ENCODE data around the gene THUMPD2. TPM values are rescaled to one million over a fixed set of nuclear protein-coding genes. Genes with fewer than 3 reads are reported as not detected.
"Not testable (repeated sequence)": the region's sequence is repeated elsewhere in the genome, so short reads cannot be mapped to it uniquely, and the experiment has no call there.

Gene THUMPD2
- total RNA-seq, 8 experiments from 2014 or later, result 11.0 to 36.3 (median 13.6) TPM

DNA sequence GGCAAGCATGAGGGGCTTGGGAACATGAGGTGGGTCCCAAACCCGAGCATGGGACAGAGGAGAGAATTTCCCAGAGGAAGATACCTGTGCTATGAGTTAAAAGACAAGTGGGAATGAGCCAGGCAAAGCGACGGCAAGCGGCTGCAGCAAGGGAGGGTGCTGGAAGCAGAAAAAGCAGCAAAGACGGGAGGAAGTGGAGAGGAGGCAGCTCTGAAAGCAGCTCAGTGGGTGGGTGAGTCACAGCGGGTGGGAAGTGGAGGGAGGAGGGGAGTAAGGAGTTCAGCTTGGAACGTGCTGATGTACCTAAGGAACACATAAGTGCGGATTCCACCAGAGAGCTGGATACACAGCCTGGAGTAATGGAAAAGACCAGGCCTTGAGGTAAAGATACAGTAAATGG, 41.4 kb downstream of the THUMPD2 start:
- H3K4me1 ChIP-seq (replicated peaks in 1 of 2), result peaks cover 0 to 11% of the 10 kb centered on the region in 2 donors
- in situ Hi-C loops (cut with MboI; ENCODE audit: low pct_unique_long_range_greater_than_20kb in 2 of 9, low sequenced_read_pairs in 9 of 9, unreplicated experiment in 9 of 9), result no loop called here
- 18 to 100% (median 85%) methylated on average over 1 to 7 of the region's 8 CpGs; no CpG with 5 or more reads in 1 of the 10 experiments for WGBS, 10 experiments
- H3K27ac ChIP-seq, result no peak overlapping the region
- peak in 4 of 8 experiments; percentile 18 to 55 (median 42) for ATAC-seq (replicated peaks in 6 of 8)
- no peak overlapping the region for H3K4me3 ChIP-seq

DNA sequence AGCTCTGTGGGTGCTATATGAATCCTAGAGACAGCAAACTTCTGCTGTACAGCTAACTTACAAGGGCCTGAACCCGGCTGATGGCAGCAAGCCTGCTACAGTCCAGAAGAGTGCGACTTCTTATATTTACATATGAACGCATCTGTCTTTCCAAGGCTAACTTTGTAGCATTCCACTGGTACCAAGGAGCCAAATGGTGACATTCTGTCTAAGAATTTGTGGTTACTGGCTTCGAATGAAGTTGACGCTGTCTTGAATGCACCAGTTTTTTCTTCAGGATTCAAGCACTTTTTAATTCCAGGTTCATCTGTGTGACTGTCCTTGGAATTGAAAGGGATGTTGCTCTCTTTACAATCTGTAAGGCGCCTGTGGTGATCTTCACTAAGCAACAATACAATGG, 42.4 kb downstream of the THUMPD2 start:
- Histone ChIP-seq H3K4me3 (no peak overlapping the region), H3K4me1 (replicated peaks in 1 of 2) (peaks cover 0 to 11% of the 10 kb centered on the region in 2 donors), H3K27ac (no peak overlapping the region)
- peak in 4 of 8 experiments; percentile 31 to 80 (median 62) for ATAC-seq (replicated peaks in 6 of 8)
- in situ Hi-C loops (cut with MboI; ENCODE audit: low pct_unique_long_range_greater_than_20kb in 2 of 9, low sequenced_read_pairs in 9 of 9, unreplicated experiment in 9 of 9), result no loop called here
- 38 to 92% (median 84%) methylated on average over 2 to 6 of the region's 6 CpGs; no CpG with 5 or more reads in 2 of the 10 experiments for WGBS, 10 experiments

DNA sequence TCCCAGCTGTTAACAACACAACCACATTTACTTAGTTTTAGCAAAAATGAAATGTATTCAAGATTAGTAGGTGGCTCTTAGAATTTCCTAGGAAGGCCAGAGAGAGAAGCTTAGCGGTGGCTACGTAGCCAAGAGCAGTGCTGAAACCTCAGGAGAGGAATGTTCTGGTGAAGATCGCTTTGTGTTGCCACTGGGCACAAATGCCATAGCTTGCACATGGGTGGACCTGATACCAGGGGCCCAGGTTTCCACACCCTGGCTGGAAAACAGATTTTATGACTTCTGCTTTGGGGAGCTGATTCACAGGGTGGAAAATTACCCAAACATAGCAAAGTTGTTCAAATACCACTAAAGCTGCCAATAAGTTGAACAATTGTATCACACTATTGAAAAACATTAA, 43.4 kb downstream of the THUMPD2 start:
- Histone ChIP-seq H3K4me1 (replicated peaks in 1 of 2) (peaks cover 0 to 11% of the 10 kb centered on the region in 2 donors), H3K27ac (no peak overlapping the region), H3K4me3 (no peak overlapping the region)
- WGBS, 10 experiments, result 100% methylated on average over 1 to 3 of the region's 3 CpGs; no CpG with 5 or more reads in 4 of the 10 experiments
- no peak for ATAC-seq (replicated peaks in 6 of 8)
- in situ Hi-C loops (cut with MboI; ENCODE audit: low pct_unique_long_range_greater_than_20kb in 2 of 9, low sequenced_read_pairs in 9 of 9, unreplicated experiment in 9 of 9), result no loop called here

GRCh38 chr2:39734445-39734844, 44.6 kb downstream of the THUMPD2 start:
- peak in 3 of 8 experiments; percentile 19 to 58 (median 50) for ATAC-seq (replicated peaks in 6 of 8)
- Histone ChIP-seq H3K27ac (no peak overlapping the region), H3K4me1 (replicated peaks in 1 of 2) (peaks cover 0 to 11% of the 10 kb centered on the region in 2 donors), H3K4me3 (no peak overlapping the region)
- in situ Hi-C loops (cut with MboI; ENCODE audit: low pct_unique_long_range_greater_than_20kb in 2 of 9, low sequenced_read_pairs in 9 of 9, unreplicated experiment in 9 of 9), result no loop called here

DNA sequence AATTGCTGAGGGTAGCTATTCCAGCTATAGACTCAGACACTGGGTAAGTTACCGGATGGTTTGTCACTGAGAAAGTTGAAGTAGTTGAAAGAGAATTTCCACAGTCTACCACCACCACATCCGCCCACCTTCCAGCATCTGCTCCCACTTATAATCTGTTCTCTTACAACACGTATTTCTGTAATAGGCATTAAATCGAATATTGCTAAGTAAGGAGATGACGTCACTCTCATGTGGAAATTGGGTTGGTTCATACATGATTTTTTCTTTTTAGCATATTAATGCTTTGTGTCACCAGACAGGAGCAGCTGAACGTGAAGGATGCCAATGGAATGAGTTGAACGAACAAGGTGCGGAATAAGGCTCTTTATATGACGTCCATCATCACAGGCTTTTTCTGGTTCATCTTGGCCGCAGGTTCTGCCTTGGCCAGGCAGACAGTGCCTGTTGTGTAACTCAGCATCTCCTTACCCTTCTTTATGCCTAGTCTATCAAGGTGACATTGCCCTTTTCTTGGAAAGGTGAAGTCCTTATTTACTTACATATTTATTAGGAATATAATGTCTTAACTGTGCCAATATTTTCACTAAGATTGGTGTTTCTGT, 45.9 kb downstream of the THUMPD2 start:
- peaks cover 0 to 11% of the 10 kb centered on the region in 2 donors for H3K4me1 ChIP-seq (replicated peaks in 1 of 2)
- peak in 3 of 8 experiments; percentile 10 to 40 (median 26) for ATAC-seq (replicated peaks in 6 of 8)
- no peak overlapping the region for H3K4me3 ChIP-seq
- in situ Hi-C loops (cut with MboI; ENCODE audit: low pct_unique_long_range_greater_than_20kb in 2 of 9, low sequenced_read_pairs in 9 of 9, unreplicated experiment in 9 of 9), result no loop called here
- H3K27ac ChIP-seq, result no peak overlapping the region
- WGBS, 10 experiments, result 33 to 96% (median 85%) methylated on average over 4 to 10 of the region's 10 CpGs; no CpG with 5 or more reads in 2 of the 10 experiments

- WGBS, 10 experiments, result 86 to 100% (median 100%) methylated on average over 1 of the region's 1 CpG; no CpG with 5 or more reads in 7 of the 10 experiments
- in situ Hi-C loops (cut with MboI; ENCODE audit: low pct_unique_long_range_greater_than_20kb in 2 of 9, low sequenced_read_pairs in 9 of 9, unreplicated experiment in 9 of 9), result no loop called here
- peak in 3 of 8 experiments; percentile 7 to 16 (median 16) for ATAC-seq (replicated peaks in 6 of 8)
Measured at GRCh38 chr2:39732482-39732881, 46.6 kb downstream of the THUMPD2 start.

GRCh38 chr2:39731546-39731945, 47.5 kb downstream of the THUMPD2 start:
- 50 to 100% (median 89%) methylated on average over 1 to 3 of the region's 3 CpGs; no CpG with 5 or more reads in 2 of the 10 experiments for WGBS, 10 experiments
- in situ Hi-C loops (cut with MboI; ENCODE audit: low pct_unique_long_range_greater_than_20kb in 2 of 9, low sequenced_read_pairs in 9 of 9, unreplicated experiment in 9 of 9), result no loop called here
- Histone ChIP-seq H3K27ac (no peak overlapping the region), H3K4me3 (no peak overlapping the region), H3K4me1 (replicated peaks in 1 of 2) (peaks cover 0 to 8% of the 10 kb centered on the region in 2 donors)
- ATAC-seq (replicated peaks in 6 of 8), result no peak

More at GRCh38 chr2:39732482-39732881, 46.6 kb downstream of the THUMPD2 start:
- H3K4me3 ChIP-seq, result no peak overlapping the region
- H3K4me1 ChIP-seq (replicated peaks in 1 of 2), result peaks cover 0 to 11% of the 10 kb centered on the region in 2 donors
- no peak overlapping the region for H3K27ac ChIP-seq

GRCh38 chr2:39730685-39731302, 48.3 kb downstream of the THUMPD2 start:
- WGBS, 10 experiments, result 80 to 100% (median 100%) methylated on average over 1 to 2 of the region's 2 CpGs; no CpG with 5 or more reads in 1 of the 10 experiments
- ATAC-seq (replicated peaks in 6 of 8), result peak in 4 of 8 experiments; percentile 17 to 71 (median 46)
- in situ Hi-C loops (cut with MboI; ENCODE audit: low pct_unique_long_range_greater_than_20kb in 2 of 9, low sequenced_read_pairs in 9 of 9, unreplicated experiment in 9 of 9), result no loop called here
- Histone ChIP-seq H3K4me1 (replicated peaks in 1 of 2) (peaks cover 0 to 4% of the 10 kb centered on the region in 2 donors), H3K4me3 (no peak overlapping the region), H3K27ac (no peak overlapping the region)

- H3K4me3 ChIP-seq, result no peak overlapping the region
- in situ Hi-C loops (cut with MboI; ENCODE audit: low pct_unique_long_range_greater_than_20kb in 2 of 9, low sequenced_read_pairs in 9 of 9, unreplicated experiment in 9 of 9), result no loop called here
- no peaks in the 10 kb centered on the region for H3K4me1 ChIP-seq (replicated peaks in 1 of 2)
- WGBS, 10 experiments, result 29 to 100% (median 92%) methylated on average over 1 to 4 of the region's 5 CpGs; no CpG with 5 or more reads in 5 of the 10 experiments
- ATAC-seq (replicated peaks in 6 of 8), result peak in 1 of 8 experiments; percentile 5
- H3K27ac ChIP-seq, result no peak overlapping the region
Measured at GRCh38 chr2:39730276-39730675, 48.8 kb downstream of the THUMPD2 start.

GRCh38 chr2:39728941-39729351, 50.1 kb downstream of the THUMPD2 start:
- Histone ChIP-seq H3K4me1 (replicated peaks in 1 of 2) (no peaks in the 10 kb centered on the region), H3K27ac (no peak overlapping the region), H3K4me3 (no peak overlapping the region)
- ATAC-seq (replicated peaks in 6 of 8), result peak in 4 of 8 experiments; percentile 18 to 42 (median 29)
- in situ Hi-C loops (cut with MboI; ENCODE audit: low pct_unique_long_range_greater_than_20kb in 2 of 9, low sequenced_read_pairs in 9 of 9, unreplicated experiment in 9 of 9), result no loop called here
- whole genome bisulfite sequencing, 10 experiments, result 0 to 83% (median 33%) methylated on average over 1 to 3 of the region's 5 CpGs; no CpG with 5 or more reads in 2 of the 10 experiments

GRCh38 chr2:39728085-39728484, 51.0 kb downstream of the THUMPD2 start:
- H3K27ac ChIP-seq; H3K4me3 ChIP-seq; ATAC-seq (replicated peaks in 6 of 8); in situ Hi-C loops (cut with MboI; ENCODE audit: low pct_unique_long_range_greater_than_20kb in 2 of 9, low sequenced_read_pairs in 9 of 9, unreplicated experiment in 9 of 9); H3K4me1 ChIP-seq (replicated peaks in 1 of 2): not testable (repeated sequence)
- 18 to 100% (median 87%) methylated on average over 1 to 3 of the region's 4 CpGs; no CpG with 5 or more reads in 1 of the 10 experiments for WGBS, 10 experiments

- no peak for ATAC-seq (replicated peaks in 6 of 8)
- no peak overlapping the region for H3K27ac ChIP-seq
- in situ Hi-C loops (cut with MboI; ENCODE audit: low pct_unique_long_range_greater_than_20kb in 2 of 9, low sequenced_read_pairs in 9 of 9, unreplicated experiment in 9 of 9), result no loop called here
- H3K4me3 ChIP-seq, result no peak overlapping the region
- WGBS, 10 experiments, result 44 to 100% (median 85%) methylated on average over 1 to 5 of the region's 5 CpGs; no CpG with 5 or more reads in 2 of the 10 experiments
- peaks cover 0 to 9% of the 10 kb centered on the region in 2 donors for H3K4me1 ChIP-seq (replicated peaks in 1 of 2)
Measured at GRCh38 chr2:39725401-39725800, 53.7 kb downstream of the THUMPD2 start.

- 88 to 100% (median 94%) methylated on average over 1 to 4 of the region's 4 CpGs; no CpG with 5 or more reads in 2 of the 10 experiments for WGBS, 10 experiments
- Histone ChIP-seq H3K4me1 (replicated peaks in 1 of 2) (peaks cover 0 to 9% of the 10 kb centered on the region in 2 donors), H3K27ac (no peak overlapping the region), H3K4me3 (no peak overlapping the region)
- in situ Hi-C loops (cut with MboI; ENCODE audit: low pct_unique_long_range_greater_than_20kb in 2 of 9, low sequenced_read_pairs in 9 of 9, unreplicated experiment in 9 of 9), result loop anchor here in 2 of 9 experiments (25.0 kb wide), 2 partner anchors 212 to 337 kb away; no protein-coding TSS in a partner anchor
- ATAC-seq (replicated peaks in 6 of 8), result no peak
Measured at GRCh38 chr2:39724828-39725144, 54.3 kb downstream of the THUMPD2 start.

All from motor neuron (in vitro differentiated cells).